NOMO-1 treated with DMSO at 0.1 percent for 48 hours (cell line): Measurements from ENCODE around the gene MACROD2.

Experiments
- DNase-seq: peaks from one replicate; lab custom pipeline; 2025; ENCODE audit not compliant: unreplicated experiment; lab: John Stamatoyannopoulos, UW

MACROD2 gene

GRCh38 chr20:14729390-14729789 lies 734.1 kb downstream of the MACROD2 start:
- no peak for DNase-seq

GRCh38 chr20:14732343-14732742 lies 737.0 kb downstream of the MACROD2 start:
- no peak for DNase-seq

- no peak for DNase-seq
Measured at GRCh38 chr20:14732996-14733395, 737.7 kb downstream of the MACROD2 start.

GRCh38 chr20:14740380-14740779 lies 745.1 kb downstream of the MACROD2 start:
- no peak for DNase-seq

GRCh38 chr20:14741616-14742015 lies 746.3 kb downstream of the MACROD2 start:
- DNase-seq: no peak

GRCh38 chr20:14744723-14745122 lies 749.4 kb downstream of the MACROD2 start:
- DNase-seq: no peak

GRCh38 chr20:14745830-14746229 lies 750.5 kb downstream of the MACROD2 start:
- DNase-seq: no peak

GRCh38 chr20:14751191-14751590 lies 755.9 kb downstream of the MACROD2 start:
- DNase-seq: no peak

- DNase-seq: no peak
Measured at GRCh38 chr20:14757728-14758127, 762.4 kb downstream of the MACROD2 start.

GRCh38 chr20:14758356-14758755 lies 763.0 kb downstream of the MACROD2 start:
- DNase-seq: no peak

GRCh38 chr20:14759979-14760378 lies 764.7 kb downstream of the MACROD2 start:
- DNase-seq: no peak

GRCh38 chr20:14761903-14762302 lies 766.6 kb downstream of the MACROD2 start:
- no peak for DNase-seq

- no peak for DNase-seq
Measured at GRCh38 chr20:14764511-14765369, 769.4 kb downstream of the MACROD2 start.

- DNase-seq: no peak
Measured at GRCh38 chr20:14765370-14765701, 770.0 kb downstream of the MACROD2 start.

- DNase-seq: no peak
Measured at GRCh38 chr20:14773486-14773885, 778.2 kb downstream of the MACROD2 start.

GRCh38 chr20:14775778-14776177 lies 780.5 kb downstream of the MACROD2 start:
- no peak for DNase-seq

GRCh38 chr20:14777591-14777990 lies 782.3 kb downstream of the MACROD2 start:
- no peak for DNase-seq

GRCh38 chr20:14778096-14778495 lies 782.8 kb downstream of the MACROD2 start:
- DNase-seq: no peak

GRCh38 chr20:14778875-14779274 lies 783.6 kb downstream of the MACROD2 start:
- no peak for DNase-seq

- DNase-seq: no peak
Measured at GRCh38 chr20:14780508-14780907, 785.2 kb downstream of the MACROD2 start.

GRCh38 chr20:14782731-14783130 lies 787.4 kb downstream of the MACROD2 start:
- DNase-seq: no peak

GRCh38 chr20:14783766-14784165 lies 788.5 kb downstream of the MACROD2 start:
- no peak for DNase-seq
